ENCODE measurements around the gene HSPBP1. TPM values are rescaled to one million over a fixed set of nuclear protein-coding genes. Genes with fewer than 3 reads are reported as not detected.

HSPBP1 gene
- total and polyA plus RNA-seq, 2 of the 4 experiments (the other 2 are of a cell fraction): 21.0 to 43.2 TPM

- no peak overlapping the region for H4K8ac ChIP-seq (ENCODE audit: low read depth in 2 of 2, low read length in 2 of 2)
- DNase-seq (no peak), ATAC-seq (ENCODE audit: low read depth) (no peak)
- H3K4me2 ChIP-seq (ENCODE audit: low read depth, low read length): peak overlapping the region; percentile 92
- H4K20me1 ChIP-seq (ENCODE audit: insufficient read depth, low read length): peaks cover 64% of the 10 kb centered on the region
- no peak overlapping the region for H3K27ac ChIP-seq (ENCODE audit: insufficient read depth, low read length)
- peak overlapping the region; percentile 68 for H3K9ac ChIP-seq (ENCODE audit: low read depth, low read length)
- peak overlapping the region; percentile 23; the same call in 1 of the 2 replicates for H2AK5ac ChIP-seq (ENCODE audit: low read depth, low read length)
- peaks cover 0 to 62% of the 10 kb centered on the region in 2 experiments; a peak in 3 of 4 replicates for H3K79me1 ChIP-seq (ENCODE audit: low read depth in 1 of 2, low read length in 2 of 2)
- no peak overlapping the region for H4K5ac ChIP-seq (ENCODE audit: low read depth, low read length)
- no peak overlapping the region for H3K56ac ChIP-seq (ENCODE audit: extremely low read depth, insufficient read depth, low read length)
- in situ Hi-C loops (cut with MboI; ENCODE audit: low sequenced_read_pairs): loop anchor here (5.0 kb wide), 1 partner anchor 35 kb away; no protein-coding TSS in a partner anchor
- peaks cover 1% of the 10 kb centered on the region; the same call in 1 of the 2 replicates for H3K36me3 ChIP-seq (ENCODE audit: control insufficient read depth, insufficient read depth, low read length)
- H2AK9ac ChIP-seq (replicated peaks; ENCODE audit: low read depth, low read length, poor library complexity): peak overlapping the region; percentile 94
- no peak overlapping the region for H4K91ac ChIP-seq (ENCODE audit: insufficient read depth, low read depth, low read length)
- 44% methylated on average over 7 of the region's 22 CpGs; no CpG with 5 or more reads in 1 of the 2 experiments for WGBS, 2 experiments (ENCODE audit: extremely low coverage in 2 of 2, insufficient read length in 1 of 2)
- BruUV-seq (replicated peaks): no TSS peak
- H3K27me3 ChIP-seq (ENCODE audit: control insufficient read depth, insufficient read depth, low read length): no peaks in the 10 kb centered on the region
- peaks cover 16% of the 10 kb centered on the region for H3K4me1 ChIP-seq (ENCODE audit: control insufficient read depth, insufficient read depth, low read length)
- peaks cover 22% of the 10 kb centered on the region for H3K9me1 ChIP-seq (ENCODE audit: insufficient read depth, low read length)
- peak overlapping the region; percentile 52; the same call in 1 of the 2 replicates for H3K14ac ChIP-seq (replicated peaks; ENCODE audit: low read depth, low read length)
- dilution Hi-C loops (cut with HindIII; ENCODE audit: low sequenced_read_pairs, unreplicated experiment): no loop called here
- POLR2A ChIA-PET (ENCODE audit: unreplicated experiment): interaction anchor here (0.7 kb wide), 1 partner anchor 1003 kb away, joined by 4 read pairs; no protein-coding TSS in a partner anchor
- no peak overlapping the region for H3K18ac ChIP-seq (ENCODE audit: low read depth, low read length)
- no peak overlapping the region for H2BK15ac ChIP-seq (ENCODE audit: low read depth, low read length)
- no peak overlapping the region for H2BK120ac ChIP-seq (ENCODE audit: low read depth, low read length)
- CTCF ChIA-PET: no interaction called here
- H3K9me3 ChIP-seq (ENCODE audit: control insufficient read depth, insufficient read depth, low read length): no peaks in the 10 kb centered on the region
- no peak overlapping the region for H2BK20ac ChIP-seq (ENCODE audit: low read depth, low read length)
- H2BK5ac ChIP-seq (ENCODE audit: low read depth, low read length, poor library complexity, severe bottlenecking): no peak overlapping the region
- peak overlapping the region; percentile 68 for H3K4me3 ChIP-seq (ENCODE audit: insufficient read depth, low read depth, low read length)
- H2AFZ ChIP-seq (replicated peaks; ENCODE audit: low read length, poor library complexity): no peak overlapping the region
- peak overlapping the region; percentile 1; the same call in 1 of the 2 replicates for H3K4ac ChIP-seq (ENCODE audit: low read depth, low read length)
- H3K23ac ChIP-seq (ENCODE audit: low read depth, low read length): peak overlapping the region; percentile 75
- intact Hi-C loops (cut with micrococcal nuclease): no loop called here
- no peak for TF ChIP-seq CTCF (conservative IDR thresholded peaks at IDR 0.05; ENCODE audit: low read depth, low read length)
- TF ChIP-seq MXI1 (IDR thresholded peaks at IDR 0.05; ENCODE audit: borderline replicate concordance, low read depth, low read length): no peak
- TF ChIP-seq MAFK (IDR thresholded peaks at IDR 0.05; ENCODE audit: low read depth, low read length): no peak
- TF ChIP-seq POLR2A (IDR thresholded peaks at IDR 0.05; ENCODE audit: low read depth, low read length): no peak
- no peak for TF ChIP-seq FOS (IDR thresholded peaks at IDR 0.05; ENCODE audit: low read depth, low read length)
- TF ChIP-seq NFE2L2 (IDR thresholded peaks at IDR 0.05; ENCODE audit: low read depth, low read length): no peak
- no peak for TF ChIP-seq RFX5 (IDR thresholded peaks at IDR 0.05; ENCODE audit: low read depth, low read length)
- no peak for TF ChIP-seq CEBPB (IDR thresholded peaks at IDR 0.05; ENCODE audit: low read depth, low read length)
- TF ChIP-seq ELK1 (IDR thresholded peaks at IDR 0.05; ENCODE audit: borderline replicate concordance, low read depth, low read length): no peak
- no peak for TF ChIP-seq RAD21 (IDR thresholded peaks at IDR 0.05; ENCODE audit: low read length)
- no peak for TF ChIP-seq SMC3 (IDR thresholded peaks at IDR 0.05; ENCODE audit: low read depth, low read length)
- TF ChIP-seq BHLHE40 (IDR thresholded peaks at IDR 0.05; ENCODE audit: low read depth, low read length): no peak
- no peak for TF ChIP-seq CHD1 (IDR thresholded peaks at IDR 0.05; ENCODE audit: low read depth, low read length)
- no peak for TF ChIP-seq RCOR1 (IDR thresholded peaks at IDR 0.05; ENCODE audit: insufficient replicate concordance, low read length)
These were observed 23.1 kb downstream of the HSPBP1 start for GRCh38 chr19:55256562-55257460.
